Stimulated activated CD8-positive, alpha-beta memory T cell treated with anti-CD3 and anti-CD28 coated beads, Interleukin-4, amount 100 ng/mL, for 48 hours (primary cell): ENCODE data around the gene KCNQ2.

Source experiments
- DNase-seq: peaks from one replicate; pipeline ENCODE4 v3.0.0-alpha.2; 2020

The KCNQ2 gene

DNA sequence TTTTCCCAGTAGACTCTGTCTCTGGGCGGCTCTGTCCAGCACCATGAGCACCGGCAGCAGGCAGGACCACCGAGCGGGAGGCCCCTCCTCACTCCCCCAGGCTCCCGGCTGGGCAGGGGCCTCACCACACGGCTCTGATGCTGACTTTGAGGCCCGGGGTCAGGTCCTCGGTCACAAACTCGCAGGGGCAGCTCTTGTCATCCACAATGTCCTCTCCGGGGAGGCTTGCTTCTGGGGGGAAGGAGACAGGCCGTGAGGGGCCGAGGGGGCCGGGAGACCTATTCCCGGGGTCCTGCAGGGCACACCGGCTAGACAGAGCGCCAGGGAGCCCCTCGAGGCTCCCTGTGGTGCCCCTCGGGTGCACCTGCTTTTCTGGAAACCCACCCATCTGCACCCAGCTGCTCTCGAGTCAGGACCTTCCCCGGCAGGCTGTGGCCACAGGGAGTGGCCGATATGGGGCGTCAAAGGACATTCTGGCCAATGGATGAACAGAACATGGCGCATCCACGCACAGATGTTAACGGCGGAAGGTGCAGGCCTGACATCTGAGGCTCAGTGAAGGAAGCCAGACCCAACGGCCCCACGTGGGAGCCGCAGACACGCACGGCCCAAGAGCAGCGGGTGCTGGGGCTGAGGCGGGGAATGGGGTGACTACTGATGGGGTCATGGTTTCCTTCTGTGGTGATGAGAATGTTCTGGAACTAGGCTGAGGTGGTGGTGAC lies 58.3 kb downstream of the KCNQ2 start:
- DNase-seq: no peak

DNA sequence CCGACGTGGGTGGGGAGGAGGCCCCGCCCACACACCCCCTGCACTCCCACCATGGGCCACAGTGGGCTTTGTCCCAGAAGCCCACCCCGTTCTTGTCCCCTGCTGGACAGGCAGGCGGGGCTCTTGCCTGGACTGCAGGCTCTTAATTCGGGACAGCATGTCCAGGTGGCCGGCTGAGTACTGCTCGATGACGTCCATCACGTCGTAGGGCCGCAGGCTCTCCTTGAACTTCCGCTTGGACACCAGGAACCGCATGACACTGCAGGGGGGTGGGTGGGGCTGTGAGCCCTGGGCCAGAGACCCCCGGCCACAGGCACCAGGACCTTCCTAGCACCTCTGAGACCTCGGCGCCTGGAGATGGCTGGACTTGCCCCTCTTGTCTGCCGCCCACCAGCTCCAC lies 59.1 kb downstream of the KCNQ2 start:
- DNase-seq: no peak

DNA sequence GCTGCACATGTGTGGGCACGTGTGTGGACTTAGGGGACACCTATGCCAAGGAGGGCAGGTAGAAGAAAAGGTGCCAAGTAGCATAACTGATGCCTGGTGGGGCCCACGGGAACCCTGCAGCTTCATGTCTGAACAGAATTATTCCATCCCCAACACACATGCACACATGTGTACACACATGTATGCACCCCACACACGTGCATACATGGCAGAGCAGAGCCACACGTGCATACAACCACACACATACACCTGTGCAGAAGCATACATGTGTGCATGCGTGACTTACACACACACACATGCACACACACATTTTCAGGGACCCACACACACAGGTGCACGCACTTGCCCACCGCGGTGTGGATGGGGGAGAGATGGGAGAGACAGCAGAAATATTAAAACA lies 59.6 kb downstream of the KCNQ2 start:
- no peak for DNase-seq

DNA sequence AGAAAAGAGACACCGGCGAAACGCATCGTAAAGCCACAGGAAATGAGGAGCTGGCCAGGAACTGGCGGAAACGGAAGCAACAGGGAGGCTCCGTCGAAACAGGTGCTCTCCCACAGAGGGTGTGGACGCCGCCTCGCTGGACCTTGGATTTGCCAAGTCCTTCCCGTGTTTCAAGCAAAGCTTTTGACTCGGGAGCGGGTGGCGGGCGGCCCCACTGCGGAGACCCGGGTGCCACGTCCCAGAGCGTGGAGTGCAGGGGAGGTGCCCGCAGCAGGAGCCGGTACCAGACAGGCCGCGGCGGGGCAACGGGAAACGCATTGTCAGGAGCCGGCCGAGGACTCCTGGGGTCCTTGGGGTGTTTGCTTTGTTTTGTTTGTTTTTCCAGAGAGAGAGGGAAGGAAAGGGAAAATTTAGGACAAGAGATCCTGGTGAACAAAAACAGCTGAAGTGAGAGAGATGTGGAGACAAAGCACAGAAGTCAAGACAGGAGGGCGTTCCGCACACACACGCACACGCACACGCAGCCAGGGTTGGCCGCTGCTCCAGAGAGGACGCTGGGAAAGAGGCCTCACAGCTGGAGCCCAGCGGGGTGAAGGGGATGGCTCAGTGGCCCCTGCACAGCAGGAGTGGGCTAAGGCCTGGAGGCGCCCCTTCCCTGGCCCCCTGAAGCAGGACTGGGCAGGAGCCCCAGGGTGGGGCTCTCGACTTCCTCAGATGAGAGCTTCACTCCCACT lies 60.4 kb downstream of the KCNQ2 start:
- no peak for DNase-seq

DNA sequence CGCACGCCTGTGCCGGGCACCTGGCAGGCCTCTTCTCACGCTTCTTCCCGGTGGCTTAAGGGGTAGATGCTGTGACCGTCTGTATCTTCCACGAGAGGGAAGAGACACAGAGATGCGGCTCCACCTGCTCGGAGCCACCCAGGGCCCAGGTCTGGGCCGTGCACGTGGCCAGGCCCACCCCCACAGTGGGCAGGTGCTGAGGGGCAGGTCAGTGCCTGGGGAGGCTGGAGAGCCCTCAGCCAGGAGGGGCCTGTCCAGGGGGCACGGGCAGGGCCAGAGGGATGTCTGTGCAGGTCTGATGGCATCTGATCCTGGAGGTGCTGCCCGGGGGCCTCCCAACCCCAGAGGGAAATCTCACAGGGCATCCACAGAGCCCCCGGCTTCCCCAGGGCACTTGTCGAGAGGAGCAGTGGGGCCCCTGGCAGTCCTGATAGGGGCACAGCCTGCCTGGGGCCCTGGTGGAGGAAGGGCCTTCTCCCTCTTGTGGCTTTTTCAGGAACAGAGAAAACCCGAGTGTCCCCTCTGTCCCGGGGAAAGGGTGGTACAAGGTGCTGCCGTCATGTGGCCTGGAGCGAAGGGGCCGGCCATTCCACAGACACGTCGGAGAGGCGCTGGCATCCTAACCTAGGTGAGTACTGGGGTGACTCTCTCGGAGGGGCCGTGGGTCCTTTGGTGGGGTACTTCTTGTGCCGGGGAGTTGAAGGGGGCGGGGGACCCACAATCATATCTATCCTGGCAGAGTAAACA lies 61.1 kb downstream of the KCNQ2 start:
- no peak for DNase-seq

DNA sequence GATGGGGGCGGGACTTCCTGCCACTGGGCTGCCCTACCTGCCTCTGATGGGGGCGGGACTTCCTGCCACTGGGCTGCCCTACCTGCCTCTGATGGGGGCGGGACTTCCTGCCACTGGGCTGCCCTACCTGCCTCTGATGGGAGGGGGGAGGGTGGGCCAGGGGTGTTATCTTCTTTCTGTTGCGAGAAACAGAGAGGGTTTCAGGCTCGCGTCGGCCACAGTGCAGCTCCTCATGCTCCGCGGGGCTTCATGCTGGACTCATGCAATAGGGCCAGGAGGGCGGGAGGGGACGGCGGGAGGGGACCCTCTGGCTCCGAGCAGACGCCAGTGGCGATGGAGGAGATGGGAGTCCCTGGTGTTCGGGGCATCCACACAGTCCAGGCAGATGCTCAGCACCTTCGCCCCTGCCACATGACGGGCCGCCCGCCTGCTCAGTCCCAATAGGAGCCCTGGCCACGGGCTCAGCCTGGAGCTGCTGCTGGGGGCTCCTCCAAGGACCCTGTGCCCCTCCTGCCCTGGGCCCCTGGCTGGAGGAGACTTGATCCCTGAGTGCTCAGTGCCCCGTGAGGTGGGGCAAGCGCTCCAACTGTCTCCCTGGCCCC lies 62.5 kb downstream of the KCNQ2 start:
- no peak for DNase-seq

DNA sequence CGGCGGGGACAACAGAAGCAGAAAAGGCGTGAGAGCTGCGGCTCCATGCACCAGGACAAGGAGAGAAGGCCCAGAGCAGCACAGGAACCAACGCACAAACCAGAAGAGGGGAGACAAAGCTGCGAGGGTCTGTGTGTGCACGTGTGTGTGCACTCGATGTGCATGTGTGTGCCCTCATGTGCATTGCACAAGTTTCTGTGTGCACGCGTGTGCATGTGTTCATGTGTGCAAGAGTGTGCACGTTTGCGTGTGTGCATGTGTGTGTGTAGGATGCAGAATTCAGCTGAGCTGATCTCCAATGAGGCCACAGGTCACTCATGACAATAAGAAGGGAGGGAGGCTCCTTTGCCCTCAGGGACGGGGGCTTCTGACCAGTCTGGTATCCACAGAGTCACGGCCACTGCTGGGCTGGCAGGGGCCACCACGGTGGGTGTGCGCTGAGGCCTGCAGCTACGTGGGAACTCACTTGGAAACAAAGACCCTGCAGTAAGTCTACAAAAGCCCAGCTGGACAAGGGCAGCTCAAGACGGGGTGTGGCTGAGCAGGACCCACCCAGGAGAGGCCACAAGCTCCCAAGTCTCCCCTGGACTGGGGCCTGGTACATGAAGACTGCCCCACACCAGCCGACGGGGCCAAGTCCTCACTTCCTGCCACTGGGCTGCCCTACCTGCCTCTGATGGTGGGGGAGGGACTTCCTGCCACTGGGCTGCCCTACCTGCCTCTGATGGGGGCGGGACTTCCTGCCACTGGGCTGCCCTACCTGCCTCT lies 63.2 kb downstream of the KCNQ2 start:
- no peak for DNase-seq

DNA sequence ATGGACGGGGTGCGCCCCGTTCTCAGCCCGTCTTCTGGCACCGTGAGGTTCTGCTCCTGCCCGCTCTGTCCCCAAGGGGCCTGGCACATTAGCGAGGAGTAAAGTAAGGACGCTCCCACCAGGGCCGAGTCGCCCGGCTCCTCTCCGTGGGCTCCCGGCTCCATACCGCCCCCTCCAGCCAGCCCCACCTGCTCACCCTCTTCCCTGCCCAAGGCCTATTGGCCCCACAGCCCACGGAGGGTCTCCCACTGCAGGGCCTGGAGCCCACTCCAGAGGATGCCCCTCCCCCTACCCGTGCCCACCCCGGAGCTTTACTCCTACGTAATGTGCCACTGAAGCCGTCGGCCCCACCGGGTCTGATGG lies 63.8 kb downstream of the KCNQ2 start:
- no peak for DNase-seq

DNA sequence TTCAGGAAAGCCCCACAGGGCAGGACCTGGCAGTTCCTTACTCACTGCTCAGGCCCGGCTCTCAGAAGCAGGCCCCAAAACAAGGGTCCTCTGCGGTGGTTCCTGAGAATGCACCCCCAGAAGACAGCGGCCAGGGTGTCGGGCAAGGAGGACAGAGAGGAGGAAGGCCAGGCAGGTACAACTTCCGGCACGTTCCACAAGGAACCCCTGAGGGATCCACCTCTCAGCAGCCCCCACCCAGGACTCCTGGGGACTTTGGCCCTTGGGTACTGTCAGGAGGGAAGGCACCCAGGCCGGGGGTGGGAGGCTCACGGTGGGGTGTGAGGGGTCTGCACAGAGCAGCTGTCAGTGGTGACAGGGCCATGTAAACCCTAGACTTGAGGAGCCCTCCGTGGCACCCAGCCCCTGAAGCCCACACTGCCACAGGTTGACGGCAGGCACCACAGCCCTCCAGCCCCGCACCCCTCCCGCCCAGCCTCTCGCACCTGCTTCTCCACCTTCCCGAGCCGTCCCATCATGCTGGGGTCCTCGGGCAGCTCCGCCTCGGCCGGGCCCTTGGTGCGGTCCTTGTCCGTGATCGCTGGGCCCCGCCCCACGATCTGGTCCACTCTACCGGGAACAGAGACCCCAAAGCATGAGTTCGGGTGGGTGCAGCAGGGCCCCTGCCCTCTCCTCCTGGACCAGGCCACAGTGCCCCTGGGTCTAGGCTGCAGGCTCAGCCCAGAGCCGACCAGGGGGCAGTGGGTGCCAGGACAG lies 64.3 kb downstream of the KCNQ2 start:
- DNase-seq: no peak

DNA sequence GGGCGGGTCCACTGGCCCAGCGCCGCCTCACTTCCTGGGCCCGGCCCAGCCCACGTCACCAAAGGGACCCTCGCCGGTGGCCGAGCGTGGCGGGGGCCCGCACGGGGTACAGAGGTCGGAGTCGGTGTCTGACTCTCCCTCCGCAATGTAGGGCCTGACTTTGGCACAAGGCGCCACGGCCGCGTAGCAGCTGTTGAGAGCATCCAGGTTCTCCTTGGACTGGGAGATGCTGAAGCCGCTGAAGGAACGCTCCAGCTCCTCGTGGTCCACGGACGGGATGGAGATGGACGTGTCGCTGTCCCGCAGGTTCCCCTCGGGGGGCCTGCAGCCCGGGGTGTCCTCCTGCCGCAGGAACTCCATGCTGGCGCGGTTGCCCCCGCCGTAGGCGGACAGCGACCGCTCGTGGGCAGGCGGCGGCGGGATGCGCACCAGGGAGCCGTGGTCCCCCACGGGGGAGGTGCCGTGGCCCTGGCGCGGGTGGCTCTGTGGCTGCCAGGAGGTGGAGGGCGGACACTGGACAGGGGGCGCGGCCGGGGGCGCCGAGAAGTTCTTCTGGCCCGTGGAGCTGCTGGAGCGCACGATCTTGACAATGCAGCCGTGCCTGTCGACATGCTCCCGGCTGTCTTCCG lies 65.7 kb downstream of the KCNQ2 start:
- no peak for DNase-seq

DNA sequence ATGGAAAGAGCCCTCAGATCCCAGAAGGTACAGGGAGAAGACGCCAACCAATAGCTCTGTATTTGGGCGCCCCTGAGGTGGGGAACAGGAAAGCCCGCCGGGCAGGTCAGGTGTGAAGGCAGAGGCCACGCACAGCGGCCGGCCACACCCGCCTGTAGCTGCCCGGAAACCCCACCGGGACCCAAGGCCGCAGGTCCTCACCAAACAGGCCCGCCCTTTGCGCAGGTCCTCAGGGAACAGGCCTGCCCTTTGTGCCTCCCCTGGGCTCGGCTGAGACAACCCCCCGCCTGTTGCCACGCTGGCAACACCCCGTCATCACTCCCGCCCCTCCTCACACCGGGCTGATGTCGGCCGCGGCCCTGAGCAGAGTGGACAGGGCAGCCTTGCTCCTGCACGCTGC lies 66.4 kb downstream of the KCNQ2 start:
- DNase-seq: no peak

DNA sequence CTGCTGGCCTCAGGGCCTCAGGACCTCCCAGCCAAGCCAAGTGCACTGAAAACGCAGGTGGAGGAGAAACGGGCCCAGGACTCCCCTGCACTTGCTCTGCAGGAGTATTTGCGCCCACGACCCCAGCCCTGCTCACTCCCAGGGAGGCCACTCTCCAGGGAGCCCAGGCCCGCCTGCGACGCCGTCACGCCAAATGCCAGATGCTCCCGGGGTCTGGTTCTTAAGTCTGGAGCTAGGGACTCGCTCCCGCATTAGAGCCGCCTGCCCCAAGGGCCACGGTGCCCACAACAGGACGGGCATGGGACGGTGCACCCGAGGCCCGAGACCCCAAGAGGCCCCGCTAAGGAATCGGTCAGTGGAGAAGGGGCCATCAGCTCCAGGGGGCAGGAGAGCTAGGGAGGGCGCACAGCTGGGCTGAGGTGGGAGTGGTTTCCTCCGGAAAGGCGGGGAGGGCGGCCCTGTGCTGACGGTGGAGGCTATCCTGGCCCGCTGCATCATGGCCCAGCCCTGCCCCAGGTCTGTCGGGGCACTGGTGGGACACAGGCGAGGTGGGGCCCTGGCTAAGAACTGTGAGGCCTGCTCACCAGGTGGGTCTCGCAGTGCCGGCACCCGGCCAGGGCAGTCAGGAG lies 67.2 kb downstream of the KCNQ2 start:
- no peak for DNase-seq

DNA sequence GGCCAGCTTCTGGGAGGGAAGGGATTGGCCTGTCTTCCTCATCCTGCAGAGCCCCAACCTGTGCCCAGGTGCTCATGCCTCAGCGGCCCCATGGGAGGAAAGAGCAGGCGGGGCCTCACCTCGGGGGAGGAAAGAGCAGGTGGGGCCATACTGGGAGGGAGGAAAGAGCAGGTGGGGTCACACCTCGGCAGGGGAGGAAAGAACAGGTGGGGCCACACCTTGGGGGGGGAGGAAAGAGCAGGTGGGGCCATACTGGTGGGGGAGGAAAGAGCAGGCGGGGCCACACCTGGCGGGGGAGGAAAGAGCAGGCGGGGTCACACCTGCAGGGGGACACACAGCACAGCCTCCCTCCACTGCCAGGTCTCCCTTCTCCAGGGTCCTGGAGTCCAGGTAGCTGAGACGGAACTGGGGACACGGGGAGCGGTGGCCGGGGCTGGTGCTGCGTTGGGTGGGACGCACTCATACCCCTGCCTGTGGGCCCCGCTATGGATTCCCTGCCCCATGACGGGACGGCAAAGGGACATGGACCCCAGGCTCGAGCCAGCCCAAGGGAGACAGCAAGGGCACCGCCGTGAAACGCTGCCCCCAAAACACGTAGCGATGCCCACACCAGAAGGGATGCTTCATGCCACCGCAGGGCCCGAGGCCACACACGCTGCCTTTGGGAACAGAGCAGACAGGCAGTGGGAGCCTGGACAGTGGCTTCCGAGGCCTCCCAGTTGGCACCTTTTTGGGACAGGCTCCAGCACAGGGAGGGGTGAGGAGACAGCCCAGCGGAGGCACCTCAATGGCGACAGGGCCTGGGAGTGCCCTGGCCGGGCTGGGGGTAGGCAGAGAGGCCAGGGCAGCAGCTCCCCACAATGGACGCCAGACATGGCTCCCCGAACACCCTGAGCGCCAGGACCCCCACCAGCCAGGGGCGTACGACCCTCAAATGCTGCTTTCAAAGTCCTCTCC lies 68.0 kb downstream of the KCNQ2 start:
- DNase-seq: no peak

DNA sequence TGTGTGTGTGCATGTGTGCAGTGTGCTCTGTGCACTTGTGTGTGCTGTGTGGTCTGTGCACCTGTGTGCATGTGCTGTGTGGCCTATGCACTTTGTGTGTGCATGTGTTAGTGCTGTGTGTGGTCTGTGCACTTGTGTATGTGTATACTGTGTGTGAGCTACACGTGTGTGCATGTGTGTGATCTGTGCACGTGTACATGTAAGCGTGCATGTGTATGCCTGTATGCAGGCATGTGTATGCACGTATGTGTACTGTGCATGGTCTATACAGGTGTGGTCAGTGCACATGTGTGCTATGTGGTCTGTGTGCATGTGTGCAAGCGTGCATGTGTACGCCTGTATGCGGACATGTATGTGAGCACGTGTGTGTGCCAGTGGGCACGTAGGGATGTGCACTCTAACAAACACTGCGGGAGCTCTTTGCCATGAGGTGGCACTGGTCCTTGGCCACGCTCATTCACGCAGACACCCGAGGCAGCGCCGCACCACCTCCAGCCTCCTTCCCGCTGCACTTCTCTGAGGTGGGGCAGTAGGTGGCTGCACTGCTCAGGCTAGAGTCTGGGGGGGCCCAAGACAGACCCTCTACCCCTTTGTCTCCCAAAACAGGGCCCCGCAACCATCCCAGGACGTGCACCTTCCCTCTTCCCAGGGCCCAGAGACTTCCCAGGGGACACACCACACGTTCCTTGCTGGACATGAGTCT lies 68.9 kb downstream of the KCNQ2 start:
- DNase-seq: no peak

DNA sequence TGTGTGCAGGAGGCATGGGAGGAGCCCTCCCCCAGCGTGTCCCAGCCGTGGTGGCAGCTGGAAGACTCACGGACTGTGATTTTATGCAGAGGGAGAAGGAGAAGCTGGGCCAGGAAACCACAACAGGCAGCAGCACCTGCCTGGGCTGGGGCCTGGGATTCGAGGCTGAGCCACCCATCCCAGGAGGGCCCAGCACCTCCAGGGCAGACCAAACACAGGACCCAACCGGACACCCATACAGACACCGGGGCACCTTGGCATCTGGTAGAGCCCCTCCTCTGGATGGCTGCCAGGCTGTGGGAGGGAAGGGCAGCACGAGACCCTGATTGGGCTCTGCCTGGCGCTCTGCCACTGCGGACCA lies 69.6 kb downstream of the KCNQ2 start:
- no peak for DNase-seq

DNA sequence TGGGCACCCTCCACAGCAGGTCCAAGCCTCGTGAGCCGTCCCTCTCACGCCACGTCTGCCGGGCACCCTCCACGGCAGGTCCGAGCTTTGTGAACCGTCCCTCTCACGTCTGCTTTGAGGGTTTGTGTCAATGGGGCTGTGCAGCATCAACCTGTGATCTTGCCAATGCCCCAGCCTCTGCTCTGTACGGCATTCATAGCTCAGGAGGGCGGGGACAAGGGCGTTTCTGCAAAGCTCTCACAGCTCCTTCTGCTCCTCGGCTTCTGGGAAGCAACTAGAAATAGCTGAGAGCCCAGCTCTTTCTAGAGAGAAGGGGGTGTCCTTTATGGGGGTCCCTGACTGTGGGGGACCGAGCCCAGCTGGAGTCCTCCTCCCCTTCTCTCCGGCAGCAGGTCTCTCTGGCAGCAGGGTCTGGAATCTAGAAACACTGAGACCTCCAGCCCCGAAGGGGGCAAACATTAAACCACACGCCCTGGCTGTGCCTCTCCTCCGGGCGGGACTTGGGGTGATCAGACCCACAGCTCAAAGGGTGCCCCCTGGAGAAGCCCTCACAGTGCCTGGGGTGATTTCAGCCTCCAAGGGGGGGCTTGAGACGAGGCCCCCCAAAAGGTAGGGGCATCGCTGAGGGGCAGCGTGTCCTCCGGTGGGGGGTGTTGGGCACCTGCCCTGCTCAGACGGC lies 70.1 kb downstream of the KCNQ2 start:
- DNase-seq: no peak

DNA sequence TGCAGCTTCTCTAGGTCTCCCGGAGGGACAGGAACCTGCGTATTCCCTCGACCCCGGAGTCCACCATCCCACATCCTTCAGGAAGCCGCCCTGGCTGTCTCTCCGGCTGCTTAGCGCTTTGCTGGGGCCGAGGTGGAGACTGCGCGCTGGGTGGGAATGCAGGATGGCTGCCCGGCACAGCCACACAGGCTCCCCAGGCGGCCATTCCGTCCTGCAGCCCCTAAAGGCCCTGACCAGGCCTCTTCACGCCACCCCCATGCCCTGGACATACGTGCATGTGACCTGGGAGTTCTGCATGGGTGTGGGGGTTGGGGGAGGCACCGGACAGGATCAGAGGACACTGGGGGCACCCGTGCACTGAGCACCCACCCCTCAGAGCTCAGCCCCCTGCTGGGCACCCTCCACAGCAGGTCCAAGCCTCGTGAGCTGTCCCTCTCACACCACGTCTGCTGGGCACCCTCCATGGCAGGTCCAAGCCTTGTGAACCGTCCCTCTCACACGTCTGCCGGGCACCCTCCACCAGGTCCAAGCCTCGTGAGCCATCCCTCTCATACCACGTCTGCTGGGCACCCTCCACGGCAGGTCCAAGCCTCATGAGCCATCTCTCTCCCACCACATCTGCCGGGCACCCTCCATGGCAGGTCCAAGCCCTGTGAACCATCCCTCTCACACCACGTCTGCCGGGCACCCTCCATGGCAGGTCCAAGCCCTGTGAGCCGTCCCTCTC lies 70.9 kb downstream of the KCNQ2 start:
- no peak for DNase-seq
